Spleen (tissue), 7 donors: ENCODE results near the gene ELOVL1.

Experiments used
- POLR2A ChIP-seq, 3 donors: fragments of 450-650 bp; IDR thresholded peaks; one replicate each; pipeline ENCODE4 v1.5.1; 2017; ENCODE audit warnings: antibody characterized with exemption in 3 of 3, mild to moderate bottlenecking in 1 of 3
- TF ChIP-seq, protein P1 (sequence below), 11 experiments: fragments of 200-600 bp in 7 of 11; fragments of 450-650 bp in 4 of 11; sonication (generic) in 4 of 11; IDR thresholded peaks in 8 of 11; conservative IDR thresholded peaks in 3 of 11; 1 replicate in 7 of 11; 2 replicates in 4 of 11; pipeline versions ENCODE4 v1.4.0 to v1.8.0; 2016 to 2021; ENCODE audit warnings: antibody characterized with exemption in 11 of 11, inconsistent platforms in 4 of 11, mild to moderate bottlenecking in 1 of 11
- donor health status: DM: no; HTN: no; CAD: no; lungs with moderate emphysema.
- donor health status: DM: no; HTN: no; CAD: no.
- donor health status: DM: no; HTN: no; CAD: no.

DNA sequence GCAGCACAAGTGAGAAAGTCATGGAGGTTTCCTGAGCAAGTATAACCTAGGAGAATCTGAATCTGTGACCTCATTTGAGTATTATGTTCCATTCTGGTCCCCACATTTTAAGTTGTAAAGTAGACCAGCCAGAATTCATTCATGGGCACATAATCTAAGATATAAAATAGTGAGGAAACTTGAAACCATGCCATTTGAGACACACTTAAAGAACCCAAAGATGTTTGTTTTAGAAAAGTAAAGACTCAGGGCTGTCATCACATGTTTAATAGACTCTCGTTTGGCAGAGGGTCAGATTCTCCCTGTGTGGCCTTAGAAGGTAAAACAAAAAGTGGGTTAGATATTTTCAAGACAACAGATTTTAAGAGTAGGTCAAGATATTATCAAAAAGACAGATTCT lies 28.2 kb upstream of the ELOVL1 start:
- TF ChIP-seq, protein P1, sequence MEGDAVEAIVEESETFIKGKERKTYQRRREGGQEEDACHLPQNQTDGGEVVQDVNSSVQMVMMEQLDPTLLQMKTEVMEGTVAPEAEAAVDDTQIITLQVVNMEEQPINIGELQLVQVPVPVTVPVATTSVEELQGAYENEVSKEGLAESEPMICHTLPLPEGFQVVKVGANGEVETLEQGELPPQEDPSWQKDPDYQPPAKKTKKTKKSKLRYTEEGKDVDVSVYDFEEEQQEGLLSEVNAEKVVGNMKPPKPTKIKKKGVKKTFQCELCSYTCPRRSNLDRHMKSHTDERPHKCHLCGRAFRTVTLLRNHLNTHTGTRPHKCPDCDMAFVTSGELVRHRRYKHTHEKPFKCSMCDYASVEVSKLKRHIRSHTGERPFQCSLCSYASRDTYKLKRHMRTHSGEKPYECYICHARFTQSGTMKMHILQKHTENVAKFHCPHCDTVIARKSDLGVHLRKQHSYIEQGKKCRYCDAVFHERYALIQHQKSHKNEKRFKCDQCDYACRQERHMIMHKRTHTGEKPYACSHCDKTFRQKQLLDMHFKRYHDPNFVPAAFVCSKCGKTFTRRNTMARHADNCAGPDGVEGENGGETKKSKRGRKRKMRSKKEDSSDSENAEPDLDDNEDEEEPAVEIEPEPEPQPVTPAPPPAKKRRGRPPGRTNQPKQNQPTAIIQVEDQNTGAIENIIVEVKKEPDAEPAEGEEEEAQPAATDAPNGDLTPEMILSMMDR (IDR thresholded peaks at IDR 0.05 in 8 of 11, conservative IDR thresholded peaks at IDR 0.05 in 3 of 11), result no peak
- no peak for TF ChIP-seq POLR2A (IDR thresholded peaks at IDR 0.05)
